NCI-H1417 treated with DMSO at 0.1 percent for 48 hours (cell line): ENCODE data around the gene SLC30A3.

Source experiments
- DNase-seq: peaks from one replicate; lab custom pipeline; 2025; lab: John Stamatoyannopoulos, UW

SLC30A3 gene

GRCh38 chr2:27204566-27204965, 58.3 kb downstream of the SLC30A3 start:
- no peak for DNase-seq

- no peak for DNase-seq
Observed at GRCh38 chr2:27203741-27204140, 59.1 kb downstream of the SLC30A3 start.
